IMR-90 (cell line): ENCODE data around the gene FAM89B. TPM values are rescaled to one million over a fixed set of nuclear protein-coding genes. Genes with fewer than 3 reads are reported as not detected.

ENCODE experiments used
- ATAC-seq: fragments of 200-7000 bp; cut with Tn5 transposase; 2 replicates; pipeline ENCODE4 v1.9.1; 2020; ENCODE audit warnings: low read depth, mild to moderate bottlenecking, moderate library complexity
- BruUV-seq: library from RNA; stranded (reverse); fragments of 400-500 nt; replicated peaks from 2 replicates; lab custom pipeline; 2021; lab: Mats Ljungman, UMichigan
- CTCF ChIA-PET: fragments of 300-600 bp; formaldehyde crosslinking; extraction: SDS; loops from one replicate; lab custom pipeline; 2021; ENCODE audit warnings: antibody characterized with exemption; lab: Yijun Ruan, JAX
- POLR2A ChIA-PET: fragments of 300-600 bp; sonication (Branson Sonifier 250); formaldehyde crosslinking; loops from one replicate; lab custom pipeline; 2022; ENCODE audit warnings: antibody characterized with exemption; ENCODE audit not compliant: unreplicated experiment; lab: Charles Lee
- DNase-seq: peaks from one replicate; pipeline ENCODE4 v3.0.0; 2013
- H2AFZ ChIP-seq: replicated peaks from 2 replicates; pipeline ENCODE3; 2013; ENCODE audit warnings: low read length, mild to moderate bottlenecking; ENCODE audit not compliant: poor library complexity
- H2AK5ac ChIP-seq: 2 replicates; pipeline ENCODE4 v1.6.1; 2013; ENCODE audit warnings: low read depth, low read length, inconsistent platforms
- H2AK9ac ChIP-seq: replicated peaks from 2 replicates; pipeline ENCODE3; 2013; ENCODE audit warnings: mild to moderate bottlenecking, low read depth, low read length, moderate library complexity; ENCODE audit not compliant: poor library complexity
- H2BK120ac ChIP-seq: 2 replicates; pipeline ENCODE4 v1.6.1; 2013; ENCODE audit warnings: low read depth, low read length, inconsistent platforms
- H2BK15ac ChIP-seq: 3 replicates; pipeline ENCODE4 v1.6.1; 2013; ENCODE audit warnings: low read depth, low read length, inconsistent platforms
- H2BK20ac ChIP-seq: 2 replicates; pipeline ENCODE4 v1.6.1; 2013; ENCODE audit warnings: low read depth, mild to moderate bottlenecking, inconsistent platforms, low read length, moderate library complexity
- H2BK5ac ChIP-seq: 2 replicates; pipeline ENCODE4 v1.6.1; 2013; ENCODE audit warnings: mild to moderate bottlenecking, low read depth, low read length, inconsistent platforms; ENCODE audit not compliant: poor library complexity, severe bottlenecking
- H3K14ac ChIP-seq: replicated peaks from 2 replicates; pipeline ENCODE4 v1.6.1; 2013; ENCODE audit warnings: low read depth, low read length, inconsistent platforms
- H3K18ac ChIP-seq: 2 replicates; pipeline ENCODE4 v1.6.1; 2013; ENCODE audit warnings: low read depth, low read length, control low read depth
- H3K23ac ChIP-seq: 2 replicates; pipeline ENCODE4 v1.6.1; 2013; ENCODE audit warnings: low read depth, low read length, inconsistent platforms
- H3K27ac ChIP-seq: 2 replicates; pipeline ENCODE4 v1.5.1; 2013; ENCODE audit warnings: mild to moderate bottlenecking, control low read depth, low read length; ENCODE audit not compliant: insufficient read depth
- H3K27me3 ChIP-seq: 2 replicates; pipeline ENCODE4 v1.6.1; 2013; ENCODE audit warnings: low read length; ENCODE audit not compliant: control insufficient read depth, insufficient read depth
- H3K36me3 ChIP-seq: 2 replicates; pipeline ENCODE4 v1.6.1; 2013; ENCODE audit warnings: low read length, mixed read lengths; ENCODE audit not compliant: control insufficient read depth, insufficient read depth
- H3K4ac ChIP-seq: 2 replicates; pipeline ENCODE4 v1.6.1; 2013; ENCODE audit warnings: low read depth, low read length, inconsistent platforms
- H3K4me1 ChIP-seq: 2 replicates; pipeline ENCODE4 v1.6.1; 2013; ENCODE audit warnings: low read length, mixed read lengths; ENCODE audit not compliant: control insufficient read depth, insufficient read depth
- H3K4me2 ChIP-seq: 2 replicates; pipeline ENCODE4 v1.6.1; 2013; ENCODE audit warnings: low read depth, mild to moderate bottlenecking, control low read depth, low read length, moderate library complexity
- H3K4me3 ChIP-seq: 2 replicates; pipeline ENCODE4 v1.5.1; 2013; ENCODE audit warnings: low read depth, mild to moderate bottlenecking, control low read depth, low read length, moderate library complexity; ENCODE audit not compliant: insufficient read depth
- H3K56ac ChIP-seq: 2 replicates; pipeline ENCODE4 v1.6.1; 2013; ENCODE audit warnings: low read length, inconsistent platforms; ENCODE audit not compliant: insufficient read depth; ENCODE audit errors: extremely low read depth
- H3K79me1 ChIP-seq, 2 experiments: 2 replicates each; pipeline ENCODE4 v1.6.1; 2013; ENCODE audit warnings: low read length in 2 of 2, inconsistent platforms in 1 of 2, low read depth in 1 of 2
- H3K9ac ChIP-seq: 2 replicates; pipeline ENCODE4 v1.6.1; 2013; ENCODE audit warnings: low read depth, low read length, control low read depth
- H3K9me1 ChIP-seq: 2 replicates; pipeline ENCODE4 v1.6.1; 2013; ENCODE audit warnings: low read length, inconsistent platforms; ENCODE audit not compliant: insufficient read depth
- H3K9me3 ChIP-seq: 2 replicates; pipeline ENCODE4 v1.6.1; 2013; ENCODE audit warnings: low read length; ENCODE audit not compliant: control insufficient read depth, insufficient read depth
- H4K20me1 ChIP-seq: 2 replicates; pipeline ENCODE4 v1.6.1; 2013; ENCODE audit warnings: low read length, inconsistent platforms; ENCODE audit not compliant: insufficient read depth
- H4K5ac ChIP-seq: 2 replicates; pipeline ENCODE4 v1.6.1; 2013; ENCODE audit warnings: mild to moderate bottlenecking, low read depth, low read length, control low read depth
- H4K8ac ChIP-seq, 2 experiments: 2 replicates each; pipeline ENCODE4 v1.6.1; 2013; ENCODE audit warnings: low read depth in 2 of 2, low read length in 2 of 2, control low read depth in 1 of 2, inconsistent platforms in 1 of 2
- H4K91ac ChIP-seq: 2 replicates; pipeline ENCODE4 v1.6.1; 2013; ENCODE audit warnings: low read depth, low read length, inconsistent platforms; ENCODE audit not compliant: insufficient read depth
- BHLHE40 ChIP-seq: fragments of 150-350 bp; IDR thresholded peaks from 2 replicates; pipeline ENCODE4 v1.6.1; 2016; ENCODE audit warnings: mild to moderate bottlenecking, low read depth, low read length
- CEBPB ChIP-seq: IDR thresholded peaks from 2 replicates; pipeline ENCODE4 v1.6.1; 2012; ENCODE audit warnings: low read depth, low read length, improper control_type of control experiment
- CHD1 ChIP-seq: IDR thresholded peaks from 2 replicates; pipeline ENCODE4 v1.6.1; 2012; ENCODE audit warnings: low read depth, low read length, improper control_type of control experiment
- CTCF ChIP-seq: conservative IDR thresholded peaks from 2 replicates; pipeline ENCODE4 v1.5.1; 2012; ENCODE audit warnings: mild to moderate bottlenecking, low read depth, low read length, improper control_type of control experiment
- ELK1 ChIP-seq: fragments of 150-350 bp; IDR thresholded peaks from 2 replicates; pipeline ENCODE4 v1.6.1; 2016; ENCODE audit warnings: low read depth, mild to moderate bottlenecking, low read length, moderate library complexity, borderline replicate concordance
- FOS ChIP-seq: fragments of 150-350 bp; IDR thresholded peaks from 2 replicates; pipeline ENCODE4 v1.6.1; 2016; ENCODE audit warnings: low read depth, low read length
- MAFK ChIP-seq: IDR thresholded peaks from 2 replicates; pipeline ENCODE4 v1.6.1; 2012; ENCODE audit warnings: low read depth, low read length, improper control_type of control experiment
- MAZ ChIP-seq: IDR thresholded peaks from 2 replicates; pipeline ENCODE4 v1.6.1; 2012; ENCODE audit warnings: low read depth, mild to moderate bottlenecking, low read length, improper control_type of control experiment, moderate library complexity, borderline replicate concordance
- NFE2L2 ChIP-seq: fragments of 150-350 bp; IDR thresholded peaks from 2 replicates; pipeline ENCODE4 v1.6.1; 2016; ENCODE audit warnings: low read depth, mild to moderate bottlenecking, low read length
- POLR2A ChIP-seq: IDR thresholded peaks from 2 replicates; pipeline ENCODE4 v1.6.1; 2012; ENCODE audit warnings: mild to moderate bottlenecking, low read depth, low read length
- RAD21 ChIP-seq: IDR thresholded peaks from 2 replicates; pipeline ENCODE4 v1.6.1; 2012; ENCODE audit warnings: low read length, improper control_type of control experiment
- RCOR1 ChIP-seq: IDR thresholded peaks from 2 replicates; pipeline ENCODE4 v1.6.1; 2012; ENCODE audit warnings: mild to moderate bottlenecking, low read length, improper control_type of control experiment; ENCODE audit not compliant: insufficient replicate concordance
- RFX5 ChIP-seq: IDR thresholded peaks from 2 replicates; pipeline ENCODE4 v1.8.0; 2012; ENCODE audit warnings: low read depth, mild to moderate bottlenecking, low read length, moderate library complexity
- USF2 ChIP-seq: fragments of 150-350 bp; IDR thresholded peaks from 2 replicates; pipeline ENCODE4 v1.6.1; 2017; ENCODE audit warnings: mild to moderate bottlenecking, antibody characterized with exemption, low read length, low read depth
- WGBS, 2 experiments: methylation state at CpG; one replicate each; pipeline versions ENCODE4 v1.1.5 to v1.1.7; 2013; ENCODE audit warnings: missing lambda C conversion rate in 2 of 2; ENCODE audit not compliant: insufficient read length in 1 of 2; ENCODE audit errors: extremely low coverage in 2 of 2; 5-methylcytosine and 5-hydroxymethylcytosine counted together
- dilution Hi-C: fragments of 300-500 bp; cut with HindIII; formaldehyde crosslinking; loops from one replicate; pipeline ENCODE4 v1.14.3; 2018; ENCODE audit warnings: low sequenced_read_pairs; ENCODE audit not compliant: unreplicated experiment
- in situ Hi-C: fragments of 300-500 bp; cut with MboI; formaldehyde crosslinking; loops from 3 replicates; pipeline ENCODE4 v1.14.3; 2019; ENCODE audit warnings: low sequenced_read_pairs, inconsistent platforms, mixed read lengths
- intact Hi-C: fragments of 100-400 bp; cut with micrococcal nuclease; formaldehyde crosslinking; loops from 2 replicates; pipeline ENCODE4 v1.10.0; 2022
- polyA plus RNA-seq, 3 experiments: library from polyadenylated mRNA; depleted of rRNA; stranded (reverse); fragments of >200 nt; gene quantifications; 2 replicates each; pipeline ENCODE4 v1.2.3, GENCODE V29; 2012; ENCODE audit warnings: low replicate concordance in 1 of 3
- total RNA-seq: library from RNA; depleted of rRNA; stranded (reverse); fragments of >200 nt; gene quantifications from 2 replicates; pipeline ENCODE4 v1.2.3, GENCODE V29; 2012

FAM89B gene
- total and polyA plus RNA-seq, 2 of the 4 experiments (the other 2 are of a cell fraction), result 12.0 to 65.5 TPM

GRCh38 chr11:65571420-65571819 is 918 bp upstream of the FAM89B start:
- POLR2A ChIA-PET, result no interaction called here
- H3K4me3 ChIP-seq, result no peak overlapping the region
- H3K27ac ChIP-seq, result no peak overlapping the region

More at GRCh38 chr11:65571420-65571819, 918 bp upstream of the FAM89B start:
- TF ChIP-seq MAZ (no peak), NFE2L2 (no peak), CTCF (no peak), RFX5 (no peak), CEBPB (no peak), CHD1 (no peak), POLR2A (no peak), FOS (no peak), MAFK (no peak), ELK1 (no peak), RCOR1 (no peak), USF2 (no peak), RAD21 (no peak), BHLHE40 (no peak)
- intact Hi-C loops, result loop anchor here (2.0 to 5.0 kb wide), 3 partner anchors 15 to 189 kb away; partner anchors contain the start of gene SLC25A45
- DNase-seq, result no peak
- H3K4me1 ChIP-seq, result peaks cover 24% of the 10 kb centered on the region
- H3K36me3 ChIP-seq, result peaks cover 4% of the 10 kb centered on the region; the same call in 1 of the 2 replicates
- no peak overlapping the region for H3K4ac ChIP-seq
- no peak overlapping the region for H2BK20ac ChIP-seq
- H4K20me1 ChIP-seq, result peaks cover 27% of the 10 kb centered on the region
- H4K5ac ChIP-seq, result no peak overlapping the region
- H3K18ac ChIP-seq, result no peak overlapping the region
- BruUV-seq, result no TSS peak
- H4K8ac ChIP-seq, result no peak overlapping the region
- peak overlapping the region; percentile 93; the same call in 1 of the 2 replicates for H3K4me2 ChIP-seq
- H2BK15ac ChIP-seq, result no peak overlapping the region
- no peak overlapping the region for H2BK120ac ChIP-seq
- H3K27me3 ChIP-seq, result no peaks in the 10 kb centered on the region
- dilution Hi-C loops, result no loop called here
- ATAC-seq, result no peak
- H3K9ac ChIP-seq, result no peak overlapping the region; the same call in 1 of the 2 replicates
- no peak overlapping the region for H2AFZ ChIP-seq
- no peaks in the 10 kb centered on the region for H3K9me3 ChIP-seq
- CTCF ChIA-PET, result interaction anchor here (2.6 kb wide), 1 partner anchor 31 kb away, joined by 15 read pairs; no protein-coding TSS in a partner anchor
- peak overlapping the region; percentile 35; the same call in 1 of the 2 replicates for H2AK5ac ChIP-seq
- 88% methylated on average over 7 of the region's 9 CpGs; no CpG with 5 or more reads in 1 of the 2 experiments for WGBS, 2 experiments
- no peak overlapping the region for H3K23ac ChIP-seq
- peaks cover 19% of the 10 kb centered on the region for H3K9me1 ChIP-seq
- no peak overlapping the region for H2BK5ac ChIP-seq
- peak overlapping the region; percentile 96 for H2AK9ac ChIP-seq
- H3K79me1 ChIP-seq, result peaks cover 26 to 70% of the 10 kb centered on the region in 2 experiments
- in situ Hi-C loops, result no loop called here
- H3K56ac ChIP-seq, result no peak overlapping the region
- H3K14ac ChIP-seq, result no peak overlapping the region
- no peak overlapping the region for H4K91ac ChIP-seq
